HEK293T (cell line): ENCODE data around the gene RASSF8.

Experiments
- ARNT ChIP-seq: fragments of 450-650 bp; IDR thresholded peaks from 2 replicates; pipeline ENCODE4 v1.6.1; 2017; ENCODE audit warnings: mild to moderate bottlenecking
- BHLHE40 ChIP-seq: fragments of 450-650 bp; IDR thresholded peaks from 2 replicates; pipeline ENCODE4 v1.6.1; 2016; ENCODE audit warnings: mild to moderate bottlenecking, moderate library complexity, borderline replicate concordance
- CTBP1 ChIP-seq: fragments of 450-650 bp; IDR thresholded peaks from 2 replicates; pipeline ENCODE4 v1.6.1; 2016; ENCODE audit warnings: borderline replicate concordance
- ELF4 ChIP-seq: fragments of 450-650 bp; IDR thresholded peaks from 2 replicates; pipeline ENCODE4 v1.6.1; 2017; ENCODE audit warnings: antibody characterized with exemption
- FOXA1 ChIP-seq: fragments of 450-650 bp; IDR thresholded peaks from 2 replicates; pipeline ENCODE4 v1.6.1; 2016; ENCODE audit warnings: mild to moderate bottlenecking
- FOXK2 ChIP-seq: fragments of 450-650 bp; IDR thresholded peaks from 2 replicates; pipeline ENCODE4 v1.6.1; 2016; ENCODE audit warnings: mild to moderate bottlenecking
- FOXM1 ChIP-seq: fragments of 450-650 bp; IDR thresholded peaks from 2 replicates; pipeline ENCODE4 v1.6.1; 2017; ENCODE audit warnings: mild to moderate bottlenecking, borderline replicate concordance
- NFRKB ChIP-seq: fragments of 450-650 bp; IDR thresholded peaks from 2 replicates; pipeline ENCODE4 v1.6.1; 2016; ENCODE audit warnings: mild to moderate bottlenecking, moderate library complexity
- PKNOX1 ChIP-seq: fragments of 450-650 bp; IDR thresholded peaks from 2 replicates; pipeline ENCODE4 v1.6.1; 2016
- SP1 ChIP-seq: fragments of 450-650 bp; IDR thresholded peaks from 2 replicates; pipeline ENCODE4 v1.6.1; 2017
- SUZ12 ChIP-seq: fragments of 450-650 bp; IDR thresholded peaks from 2 replicates; pipeline ENCODE4 v1.6.1; 2016; ENCODE audit warnings: mild to moderate bottlenecking
- TARDBP ChIP-seq: fragments of 450-650 bp; IDR thresholded peaks from 2 replicates; pipeline ENCODE4 v1.6.1; 2016
- ZNF384 ChIP-seq: fragments of 450-650 bp; IDR thresholded peaks from 2 replicates; pipeline ENCODE4 v1.6.1; 2016

GRCh38 chr12:26037615-26038220 lies 79.2 kb downstream of the RASSF8 start:
- TF ChIP-seq TARDBP: no peak
- TF ChIP-seq ARNT: no peak
- TF ChIP-seq FOXM1: no peak
- TF ChIP-seq SP1: no peak
- TF ChIP-seq SUZ12: no peak
- no peak for TF ChIP-seq FOXA1
- no peak for TF ChIP-seq BHLHE40
- TF ChIP-seq FOXK2: no peak
- TF ChIP-seq CTBP1: no peak
- TF ChIP-seq NFRKB: no peak
- no peak for TF ChIP-seq ELF4
- no peak for TF ChIP-seq PKNOX1
- no peak for TF ChIP-seq ZNF384
